ENCODE data around the gene CLDND2. TPM values are rescaled to one million over a fixed set of nuclear protein-coding genes. Genes with fewer than 3 reads are reported as not detected.
"Not testable (repeated sequence)": the region's sequence is repeated elsewhere in the genome, so short reads cannot be mapped to it uniquely, and the experiment has no call there.

Gene CLDND2
- polyA plus RNA-seq, 1 experiment = 0.12 TPM

- Histone ChIP-seq H3K36me3 (ENCODE audit: control insufficient read depth, insufficient read depth, low read length) (no peaks in the 10 kb centered on the region), H3K4me3 (ENCODE audit: low read depth, low read length) (no peak overlapping the region), H3K27me3 (ENCODE audit: control insufficient read depth, insufficient read depth, low read length) (no peaks in the 10 kb centered on the region)
- no peak for DNase-seq (ENCODE audit: low read depth)
- TF ChIP-seq, protein P1, sequence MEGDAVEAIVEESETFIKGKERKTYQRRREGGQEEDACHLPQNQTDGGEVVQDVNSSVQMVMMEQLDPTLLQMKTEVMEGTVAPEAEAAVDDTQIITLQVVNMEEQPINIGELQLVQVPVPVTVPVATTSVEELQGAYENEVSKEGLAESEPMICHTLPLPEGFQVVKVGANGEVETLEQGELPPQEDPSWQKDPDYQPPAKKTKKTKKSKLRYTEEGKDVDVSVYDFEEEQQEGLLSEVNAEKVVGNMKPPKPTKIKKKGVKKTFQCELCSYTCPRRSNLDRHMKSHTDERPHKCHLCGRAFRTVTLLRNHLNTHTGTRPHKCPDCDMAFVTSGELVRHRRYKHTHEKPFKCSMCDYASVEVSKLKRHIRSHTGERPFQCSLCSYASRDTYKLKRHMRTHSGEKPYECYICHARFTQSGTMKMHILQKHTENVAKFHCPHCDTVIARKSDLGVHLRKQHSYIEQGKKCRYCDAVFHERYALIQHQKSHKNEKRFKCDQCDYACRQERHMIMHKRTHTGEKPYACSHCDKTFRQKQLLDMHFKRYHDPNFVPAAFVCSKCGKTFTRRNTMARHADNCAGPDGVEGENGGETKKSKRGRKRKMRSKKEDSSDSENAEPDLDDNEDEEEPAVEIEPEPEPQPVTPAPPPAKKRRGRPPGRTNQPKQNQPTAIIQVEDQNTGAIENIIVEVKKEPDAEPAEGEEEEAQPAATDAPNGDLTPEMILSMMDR (IDR thresholded peaks at IDR 0.05; ENCODE audit: insufficient read depth, low read depth, low read length) = peak; percentile 66
- ChIA-PET CTCF (interaction anchor here (0.7 to 4.1 kb wide), 7 partner anchors 20 to 410 kb away, joined by 3 to 16 read pairs (median 3); partner anchors contain the start of gene SIGLEC10), POLR2A (no interaction called here)
Measured at GRCh38 chr19:51398096-51398704, 29.4 kb upstream of the CLDND2 start.

DNA sequence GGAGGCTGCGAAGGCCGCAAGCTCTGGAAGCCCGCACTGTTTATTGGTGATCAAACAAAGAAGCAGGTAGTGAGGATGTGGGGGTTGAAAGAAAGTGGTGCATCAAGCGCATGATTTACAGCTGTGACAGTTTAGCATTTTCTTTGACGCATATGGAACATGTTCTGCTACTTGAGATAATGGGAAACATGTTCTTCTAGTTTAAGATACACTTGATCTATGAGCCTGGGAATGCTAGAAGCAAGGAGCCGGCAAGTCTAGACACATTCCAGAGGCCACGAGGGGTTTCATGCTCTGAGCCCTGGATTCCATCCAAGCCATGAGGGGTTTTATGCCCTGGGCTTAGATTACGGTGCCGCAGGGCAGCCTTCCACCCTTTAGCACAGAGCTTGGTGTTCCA is 28.6 kb upstream of the CLDND2 start:
- DNase-seq (ENCODE audit: low read depth); POLR2A ChIA-PET; H3K36me3 ChIP-seq (ENCODE audit: control insufficient read depth, insufficient read depth, low read length); H3K4me3 ChIP-seq (ENCODE audit: low read depth, low read length); H3K27me3 ChIP-seq (ENCODE audit: control insufficient read depth, insufficient read depth, low read length): not testable (repeated sequence)
- CTCF ChIA-PET = interaction anchor here (1.2 to 4.1 kb wide), 3 partner anchors 21 to 59 kb away, joined by 3 to 16 read pairs (median 3); partner anchors contain the start of gene SIGLEC10

DNA sequence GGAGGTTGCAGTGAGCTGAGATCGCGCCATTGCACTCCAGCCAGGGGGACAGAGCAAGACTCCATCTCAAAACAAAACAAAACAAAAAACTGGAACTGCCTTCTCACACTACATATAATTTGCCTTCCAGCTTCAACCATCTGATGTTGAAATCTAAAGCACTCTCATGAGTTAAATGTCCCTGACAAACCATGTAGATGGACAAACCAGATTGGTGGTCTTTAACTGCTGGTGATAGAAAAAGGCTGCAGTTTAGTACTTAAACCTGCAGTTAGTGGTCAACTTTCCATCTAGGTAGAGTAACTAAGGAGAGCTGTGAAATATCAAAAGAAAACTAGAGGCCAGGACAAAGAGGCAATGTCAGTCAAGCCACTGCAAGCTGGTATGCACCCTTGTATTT is 27.4 kb upstream of the CLDND2 start:
- DNase-seq (ENCODE audit: low read depth) = no peak
- CTCF ChIA-PET = interaction anchor here (1.3 to 4.1 kb wide), 2 partner anchors 22 to 43 kb away, joined by 3 to 16 read pairs; partner anchors contain the start of gene SIGLEC10
- Histone ChIP-seq H3K27me3 (ENCODE audit: control insufficient read depth, insufficient read depth, low read length) (no peaks in the 10 kb centered on the region), H3K4me3 (ENCODE audit: low read depth, low read length) (no peak overlapping the region), H3K36me3 (ENCODE audit: control insufficient read depth, insufficient read depth, low read length) (no peaks in the 10 kb centered on the region)
- TF ChIP-seq, protein P1 (IDR thresholded peaks at IDR 0.05; ENCODE audit: insufficient read depth, low read depth, low read length) = no peak
- POLR2A ChIA-PET = no interaction called here

GRCh38 chr19:51394050-51394836 is 25.4 kb upstream of the CLDND2 start:
- POLR2A ChIA-PET = no interaction called here

DNA sequence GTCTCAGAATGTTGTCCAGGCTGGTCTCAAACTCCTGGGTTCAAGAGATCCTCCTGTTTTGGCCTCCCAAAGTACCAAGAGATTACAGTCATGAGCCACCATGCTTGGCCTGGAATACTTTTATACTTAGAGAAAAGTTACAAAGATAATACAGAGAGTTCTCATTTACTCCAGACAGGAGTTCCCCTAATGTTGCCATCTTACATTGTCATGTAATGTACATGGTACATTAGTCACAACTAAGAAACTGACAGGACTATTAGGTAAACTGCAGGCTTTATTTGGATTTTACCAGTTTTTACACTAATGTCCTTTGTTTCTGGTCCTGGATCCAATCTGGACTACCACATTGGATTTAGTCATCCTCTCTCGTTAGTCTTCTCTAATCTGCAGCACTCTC is 23.9 kb upstream of the CLDND2 start:
- TF ChIP-seq, protein P1 (IDR thresholded peaks at IDR 0.05; ENCODE audit: insufficient read depth, low read depth, low read length) = no peak
- ChIA-PET CTCF (interaction anchor here (0.6 kb wide), 1 partner anchor 31 kb away, joined by 3 read pairs; no protein-coding TSS in a partner anchor), POLR2A (no interaction called here)
- Histone ChIP-seq H3K27me3 (ENCODE audit: control insufficient read depth, insufficient read depth, low read length) (no peaks in the 10 kb centered on the region), H3K36me3 (ENCODE audit: control insufficient read depth, insufficient read depth, low read length) (no peaks in the 10 kb centered on the region), H3K4me3 (ENCODE audit: low read depth, low read length) (no peak overlapping the region)
- no peak for DNase-seq (ENCODE audit: low read depth)

More at GRCh38 chr19:51394050-51394836, 25.4 kb upstream of the CLDND2 start:
- DNase-seq (ENCODE audit: low read depth) = peak; percentile 97
- TF ChIP-seq, protein P1 (IDR thresholded peaks at IDR 0.05; ENCODE audit: insufficient read depth, low read depth, low read length) = 0 out of 2 replicates have a peak, but pooled peaks have one; percentile 2
- Histone ChIP-seq H3K27me3 (ENCODE audit: control insufficient read depth, insufficient read depth, low read length) (no peaks in the 10 kb centered on the region), H3K4me3 (ENCODE audit: low read depth, low read length) (peak overlapping the region; percentile 46), H3K36me3 (ENCODE audit: control insufficient read depth, insufficient read depth, low read length) (no peaks in the 10 kb centered on the region)
- CTCF ChIA-PET = interaction anchor here (1.0 kb wide), 2 partner anchors 30 to 55 kb away, joined by 3 to 4 read pairs; no protein-coding TSS in a partner anchor
